GM19397 (cell line): ENCODE results near the gene IFI27L2.
"Not testable (repeated sequence)": the region's sequence is repeated elsewhere in the genome, so short reads cannot be mapped to it uniquely, and the experiment has no call there.

ENCODE experiments used
- ATAC-seq: cut with Tn5 transposase; IDR thresholded peaks from one replicate; pipeline ENCODE4 v1.9.1; 2021; ENCODE audit warnings: mild to moderate bottlenecking, moderate library complexity; ENCODE audit not compliant: unreplicated experiment

The IFI27L2 gene, protein sequence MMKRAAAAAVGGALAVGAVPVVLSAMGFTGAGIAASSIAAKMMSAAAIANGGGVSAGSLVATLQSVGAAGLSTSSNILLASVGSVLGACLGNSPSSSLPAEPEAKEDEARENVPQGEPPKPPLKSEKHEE

DNA sequence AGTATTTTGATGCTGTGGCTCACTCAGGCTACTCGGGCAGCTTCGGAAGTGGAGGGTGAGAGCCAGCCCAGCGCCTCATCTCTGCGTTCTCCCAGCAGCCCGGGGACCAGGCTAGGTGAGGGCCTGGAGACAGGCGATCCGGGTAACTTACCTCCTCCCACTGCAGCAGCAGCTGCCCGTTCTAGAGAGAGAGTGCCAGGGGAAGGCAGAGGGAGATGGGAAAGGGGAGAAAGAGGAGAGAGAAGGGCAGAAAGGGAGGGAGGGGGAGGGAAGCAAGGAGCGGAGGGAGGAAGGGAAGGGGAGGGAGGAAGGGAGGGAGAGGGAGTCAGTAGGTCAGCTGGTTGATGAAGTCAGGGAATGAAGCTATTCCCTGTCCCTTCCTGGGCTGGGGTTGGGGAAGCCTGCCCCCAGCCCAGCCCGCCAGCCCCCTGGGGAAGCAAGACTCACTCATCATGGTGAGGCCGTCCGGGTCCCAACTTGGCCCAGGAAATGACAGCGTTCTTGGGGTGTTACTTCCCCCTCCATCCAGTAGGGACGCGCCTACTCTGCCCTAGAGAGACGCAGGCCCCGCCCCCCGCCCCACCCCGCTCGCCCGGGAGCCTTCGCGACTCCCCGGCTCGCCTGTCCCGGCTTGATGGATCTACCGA is at the start of gene IFI27L2:
TSS of gene IFI27L2 (minus strand) at position 494 of the 647 bp plus-strand sequence. CDS start at position 454, 40 bp downstream.
- peak; percentile 89 for ATAC-seq

DNA sequence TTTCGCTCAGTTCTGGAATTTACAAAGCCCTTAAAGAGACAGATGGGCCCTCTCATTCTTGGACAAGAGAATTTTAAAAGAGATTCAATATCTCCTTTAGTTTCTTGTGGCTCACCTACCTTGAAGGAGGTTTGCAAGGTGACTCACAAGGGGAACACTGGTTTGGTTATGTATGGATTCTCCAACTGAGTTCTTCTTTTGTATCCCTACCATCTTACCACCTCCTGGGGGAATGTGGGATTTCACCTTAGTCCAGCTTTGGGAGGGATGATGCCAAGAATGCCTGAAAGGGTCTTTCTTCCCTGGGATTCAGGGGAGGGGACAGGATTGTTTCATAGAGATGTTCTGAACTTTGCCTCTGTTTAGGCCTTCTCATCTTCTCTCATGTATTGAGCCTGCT is 48.4 kb upstream of the IFI27L2 start:
- ATAC-seq, result no peak

- ATAC-seq, result no peak
These were observed 47.4 kb upstream of the IFI27L2 start for GRCh38 chr14:94176808-94177207.

DNA sequence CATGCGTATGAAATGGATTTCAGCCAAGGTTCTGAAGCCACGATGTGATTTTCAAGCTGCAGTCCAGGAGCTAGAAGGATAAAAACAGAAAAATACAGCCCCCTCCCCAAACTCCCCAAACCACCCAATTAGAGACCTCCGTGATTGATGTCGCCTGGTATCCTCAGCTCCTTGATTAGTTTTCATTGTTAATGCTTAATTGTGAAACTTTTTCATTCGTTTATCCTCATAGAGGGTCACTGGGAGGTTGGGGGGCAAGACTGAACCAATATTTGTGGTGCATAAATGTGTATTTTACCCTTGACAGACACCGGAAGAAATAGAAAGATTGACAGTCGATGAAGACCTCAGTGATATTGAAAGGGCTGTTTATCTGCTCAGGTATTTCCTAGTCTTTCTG is 46.3 kb upstream of the IFI27L2 start:
- no peak for ATAC-seq

DNA sequence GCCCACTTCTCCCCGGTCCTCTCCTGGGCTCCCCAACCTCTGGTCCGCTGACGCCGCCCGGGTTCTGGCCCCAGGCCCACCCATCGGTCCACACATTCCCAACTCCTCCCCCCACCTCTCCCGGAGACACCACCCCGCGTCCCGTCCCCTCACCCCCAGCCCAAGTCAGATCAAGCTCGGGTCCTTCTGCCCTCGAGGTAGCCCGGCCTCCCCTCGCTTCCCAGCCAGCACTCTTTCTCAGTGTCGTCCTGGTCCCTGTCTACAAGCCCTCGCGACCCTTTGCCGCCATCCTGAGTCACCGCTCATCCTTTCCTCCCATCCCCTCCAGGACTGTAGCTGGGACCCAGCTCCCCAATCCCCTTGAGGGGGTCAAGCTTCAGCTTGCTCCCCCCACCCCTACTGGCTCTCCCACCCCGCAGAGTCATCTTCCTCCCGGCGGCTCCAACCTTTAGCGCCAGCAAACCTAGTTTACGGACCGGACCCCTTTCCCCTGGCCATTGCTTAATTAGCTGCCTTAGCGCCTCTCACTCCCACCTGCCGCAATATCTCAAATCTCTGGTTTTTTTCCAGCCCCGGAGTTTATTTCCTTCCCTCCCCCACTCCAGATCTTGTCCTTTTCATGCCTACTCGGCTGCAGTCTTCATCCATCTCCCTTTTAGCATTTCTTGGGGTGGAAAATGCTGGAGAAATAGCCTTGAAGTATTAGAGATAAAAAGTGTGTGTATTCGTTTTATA is 45.8 kb upstream of the IFI27L2 start:
- no peak for ATAC-seq

DNA sequence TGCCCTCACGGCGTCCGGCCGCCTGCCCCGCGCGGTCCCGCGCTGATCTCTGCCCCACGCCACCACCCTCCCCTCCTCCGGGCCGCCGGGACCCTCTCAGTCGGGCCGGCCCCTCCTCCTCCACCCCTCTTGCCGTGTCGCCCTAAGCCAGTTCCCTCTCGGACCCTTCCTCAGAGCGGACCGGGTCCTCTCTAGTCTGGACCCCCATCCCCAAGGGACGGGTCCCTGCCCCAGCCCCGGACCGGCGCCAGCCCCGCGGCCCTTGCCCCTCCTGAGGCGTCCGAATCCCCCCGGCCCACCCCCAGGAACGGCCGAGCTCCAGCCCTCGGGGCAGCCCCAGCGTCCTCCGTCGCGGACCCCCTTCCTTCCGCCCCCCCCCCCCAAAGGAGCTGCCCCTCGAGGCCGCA is 45.2 kb upstream of the IFI27L2 start:
- no peak for ATAC-seq

DNA sequence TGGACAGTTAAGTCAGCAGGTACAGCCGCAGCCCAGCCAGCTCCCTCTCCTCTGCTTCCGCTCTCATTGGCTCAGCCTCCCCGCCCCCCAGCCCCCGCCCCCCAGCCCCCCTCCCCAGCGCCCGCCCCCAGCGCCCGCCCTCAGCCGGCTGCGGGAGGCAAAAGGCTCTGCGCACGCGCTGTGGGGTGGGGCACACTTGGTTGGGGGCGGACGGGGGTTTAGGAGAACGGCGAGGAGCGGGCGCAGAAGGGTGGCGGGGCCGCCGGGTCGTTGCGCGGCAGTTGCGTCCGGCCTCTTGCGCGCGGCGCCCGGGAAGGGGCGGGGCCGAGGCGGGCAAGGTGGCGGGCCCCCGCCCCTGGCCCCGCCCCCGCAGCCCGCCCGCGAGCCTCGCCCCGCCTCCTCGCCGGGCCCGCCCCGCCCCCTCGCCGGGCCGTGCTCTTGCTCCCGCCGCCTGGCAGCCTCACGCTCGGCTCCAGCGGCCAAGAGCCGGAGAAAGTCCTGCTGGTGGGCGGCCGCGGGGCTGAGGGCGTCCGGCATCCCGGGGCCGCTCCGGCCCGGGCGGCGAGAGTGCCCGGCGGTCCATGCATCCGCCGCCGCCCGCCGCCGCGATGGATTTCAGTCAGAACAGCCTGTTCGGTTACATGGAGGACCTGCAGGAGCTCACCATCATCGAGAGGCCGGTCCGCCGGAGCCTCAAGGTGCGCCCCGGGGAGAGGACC is 44.6 kb upstream of the IFI27L2 start, which contains the start of gene PPP4R4:
TSS of gene PPP4R4 (plus strand) at position 438 of the 719 bp plus-strand sequence. CDS start at position 582, 144 bp downstream.
- peak; percentile 90 for ATAC-seq

DNA sequence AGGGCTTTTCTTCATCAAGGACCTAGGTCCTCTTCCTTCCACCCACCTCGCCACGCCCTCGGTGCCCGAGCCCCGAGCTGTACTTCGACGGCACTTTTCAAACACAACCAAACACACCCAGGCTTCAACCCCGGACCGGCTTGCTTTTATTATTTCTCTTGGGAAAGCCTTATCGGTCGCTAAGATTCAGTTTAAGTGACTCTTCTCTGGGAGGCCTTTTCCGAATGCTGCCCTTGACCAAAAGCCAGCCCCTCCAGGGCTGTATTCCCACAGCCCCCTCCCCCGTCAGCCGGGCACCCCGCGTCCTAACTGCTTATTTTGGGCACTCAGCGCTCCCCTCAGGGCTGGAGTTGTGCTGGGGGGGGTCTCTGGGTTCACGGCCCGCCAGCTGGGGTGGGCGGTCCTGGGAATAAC is 44.1 kb upstream of the IFI27L2 start:
- ATAC-seq, result no peak

- no peak for ATAC-seq
These were observed 43.1 kb upstream of the IFI27L2 start for GRCh38 chr14:94172545-94172944.

DNA sequence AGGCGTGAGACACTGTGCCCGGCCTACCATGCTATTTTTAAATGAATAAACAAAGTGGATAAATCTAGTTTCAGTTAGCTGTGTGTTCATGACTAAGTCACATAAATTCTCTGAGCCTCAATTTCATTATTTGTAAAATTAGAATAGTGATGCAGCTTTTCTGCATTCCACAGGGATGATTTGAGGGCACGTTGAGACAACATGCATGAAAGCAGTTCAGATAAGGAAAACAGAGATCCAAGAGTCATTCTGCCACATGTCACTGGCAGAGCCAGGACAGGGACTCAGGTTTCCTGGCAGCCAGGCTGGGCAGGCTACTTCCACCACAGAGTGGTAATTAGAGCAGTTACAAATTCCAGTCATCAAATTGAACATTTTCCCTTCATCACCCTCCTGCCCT is 41.8 kb upstream of the IFI27L2 start:
- ATAC-seq, result no peak

DNA sequence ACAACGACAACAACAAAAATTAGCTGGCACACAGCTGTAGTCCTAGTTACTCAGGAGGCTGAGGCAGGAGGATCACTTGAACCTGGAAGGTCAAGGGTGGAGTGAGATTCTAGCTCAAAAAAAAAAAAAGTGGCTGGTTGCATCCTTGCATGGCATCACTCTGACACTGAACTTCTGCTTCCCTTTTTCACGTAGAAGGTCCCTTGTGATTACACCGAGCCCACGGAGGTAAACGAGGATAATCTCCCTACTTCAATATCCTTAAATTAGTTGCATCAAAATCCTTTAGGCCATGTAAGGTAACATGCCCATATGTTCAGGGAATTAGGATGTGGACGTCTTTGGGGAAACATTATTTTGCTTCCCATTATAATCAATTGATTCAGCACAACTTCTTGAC is 40.7 kb upstream of the IFI27L2 start:
- ATAC-seq, result no peak

DNA sequence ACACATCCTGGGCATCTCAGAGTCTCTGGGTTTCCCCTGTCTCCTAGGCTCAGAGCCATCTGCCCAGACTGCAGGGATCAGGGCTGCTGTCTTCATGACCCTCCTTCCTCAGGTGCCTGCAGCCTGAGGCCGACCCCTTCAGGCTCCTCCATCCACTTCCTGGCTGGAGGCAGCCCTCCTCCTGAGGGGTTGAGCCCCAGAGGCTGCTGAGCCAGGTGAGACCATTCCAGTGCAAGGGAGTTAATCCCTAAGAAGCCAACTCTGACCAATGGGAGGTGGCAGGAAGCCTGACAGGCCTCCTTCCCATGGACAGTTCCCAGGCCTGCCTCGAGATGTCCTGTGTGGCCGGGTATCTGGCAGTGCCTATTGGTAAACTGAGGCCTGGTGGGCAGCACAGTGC is 36.3 kb upstream of the IFI27L2 start:
- ATAC-seq, result no peak

DNA sequence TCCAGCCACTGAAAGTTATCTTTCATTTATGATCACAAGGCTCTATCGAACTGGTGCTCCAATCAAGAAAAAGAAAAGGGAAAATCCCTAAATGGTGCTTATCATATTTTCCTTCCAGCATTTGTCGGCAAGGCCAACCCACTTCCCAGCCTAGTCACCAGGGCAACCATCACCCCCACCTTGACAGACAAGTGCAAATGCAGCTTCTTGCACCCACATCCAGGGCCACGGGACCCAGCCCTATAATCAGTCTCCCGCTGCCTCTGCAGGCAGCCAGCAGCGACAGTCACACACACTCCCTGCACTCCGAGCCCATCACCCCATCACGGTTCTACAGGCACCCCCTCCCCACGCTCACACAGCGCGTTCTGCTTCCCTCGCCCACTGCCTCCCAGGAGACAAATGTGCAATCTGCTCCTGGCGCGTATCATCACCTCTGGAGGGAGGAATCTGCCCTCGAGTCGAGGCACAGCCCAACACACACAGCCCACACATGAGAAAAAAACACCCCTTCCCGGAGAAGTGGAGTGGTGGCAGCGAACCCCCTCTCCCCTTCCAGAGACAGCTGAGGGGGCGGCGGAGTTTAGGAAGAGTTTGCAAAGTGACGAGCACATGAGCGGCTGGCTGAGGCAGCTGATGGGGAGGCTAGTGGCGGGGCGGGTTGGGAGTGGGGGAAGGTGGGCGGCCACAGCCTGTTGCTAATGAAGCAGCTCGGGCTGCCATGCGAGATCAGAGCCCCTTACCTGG is 35.5 kb upstream of the IFI27L2 start:
- no peak for ATAC-seq

GRCh38 chr14:94163796-94164195 is 34.4 kb upstream of the IFI27L2 start:
- no peak for ATAC-seq

- ATAC-seq, result no peak
These were observed 33.1 kb upstream of the IFI27L2 start for GRCh38 chr14:94162466-94162865.

GRCh38 chr14:94161981-94162380 is 32.6 kb upstream of the IFI27L2 start:
- no peak for ATAC-seq

DNA sequence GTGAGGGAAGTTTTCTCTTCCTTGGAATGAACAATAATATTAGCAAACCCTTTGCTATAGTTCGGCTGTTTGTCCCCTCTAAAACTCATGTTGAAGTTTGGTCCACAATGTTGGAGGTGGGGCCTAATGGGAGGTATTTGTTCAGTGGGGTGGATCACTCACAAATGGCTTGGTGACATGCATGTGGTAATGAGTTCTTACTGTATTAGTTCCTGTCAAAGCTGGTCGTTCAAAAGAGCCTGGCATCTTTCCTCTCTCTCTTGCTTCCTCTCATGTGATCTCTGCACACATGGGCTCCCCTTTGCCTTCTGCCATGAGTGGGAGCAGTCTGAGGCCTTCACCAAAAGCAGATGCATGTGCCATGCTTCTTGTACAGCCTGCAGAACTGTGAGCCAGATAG is 31.7 kb upstream of the IFI27L2 start:
- no peak for ATAC-seq

GRCh38 chr14:94158239-94158883 is 29.0 kb upstream of the IFI27L2 start:
- ATAC-seq, result no peak

- ATAC-seq, result no peak
These were observed 27.8 kb upstream of the IFI27L2 start for GRCh38 chr14:94157197-94157596.

GRCh38 chr14:94156143-94156542 is 26.7 kb upstream of the IFI27L2 start:
- not testable (repeated sequence) for ATAC-seq
